Transverse colon (tissue), 4 donors: Measurements from ENCODE around the gene TSPAN9. TPM values are rescaled to one million over a fixed set of nuclear protein-coding genes. Genes with fewer than 3 reads are reported as not detected.

ENCODE experiments used
- DNase-seq: peaks from one replicate; pipeline ENCODE4 v3.0.0-alpha.2; 2019
- H3K27ac ChIP-seq, 4 donors: fragments of 200-600 bp; sonication (generic); 2 replicates each; pipeline ENCODE4 v1.5.1; 2016 to 2018; ENCODE audit warnings: inconsistent platforms in 4 of 4
- H3K27me3 ChIP-seq: fragments of 200-600 bp; sonication (generic); 2 replicates; pipeline ENCODE4 v1.5.1; 2017; ENCODE audit warnings: inconsistent platforms
- H3K36me3 ChIP-seq, 4 donors: fragments of 200-600 bp; sonication (generic); 2 replicates each; pipeline ENCODE4 v1.5.1; 2017 to 2019; ENCODE audit warnings: inconsistent platforms in 4 of 4
- H3K4me1 ChIP-seq, 4 donors: fragments of 200-600 bp; sonication (generic); 2 replicates each; pipeline ENCODE4 v1.5.1; 2017 to 2020; ENCODE audit warnings: inconsistent platforms in 4 of 4
- H3K4me3 ChIP-seq, 4 donors: fragments of 200-600 bp; sonication (generic); 1 replicate in 1 of 4; 2 replicates in 3 of 4; pipeline versions ENCODE4 v1.5.1 to v1.6.1; 2017 to 2019; ENCODE audit warnings: inconsistent platforms in 4 of 4
- H3K9me3 ChIP-seq, 2 donors: fragments of 200-600 bp; sonication (generic); 2 replicates each; pipeline ENCODE4 v1.5.1; 2017 to 2019; ENCODE audit warnings: inconsistent platforms in 2 of 2
- EP300 ChIP-seq: sonication (generic); formaldehyde crosslinking; IDR thresholded peaks from one replicate; pipeline ENCODE4 v1.6.1; 2017; ENCODE audit warnings: antibody characterized with exemption, low read depth
- POLR2A ChIP-seq: fragments of 450-650 bp; IDR thresholded peaks from one replicate; pipeline ENCODE4 v1.6.1; 2016; ENCODE audit warnings: antibody characterized with exemption, mild to moderate bottlenecking, moderate library complexity
- POLR2AphosphoS5 ChIP-seq, 3 donors: sonication (generic); formaldehyde crosslinking; IDR thresholded peaks; one replicate each; pipeline ENCODE4 v1.6.1; 2016; ENCODE audit warnings: antibody characterized with exemption in 3 of 3
- WGBS, 2 donors: methylation state at CpG; one replicate each; pipeline ENCODE4 v1.1.5; 2018; ENCODE audit warnings: low coverage in 1 of 2; 5-methylcytosine and 5-hydroxymethylcytosine counted together
- in situ Hi-C, 4 donors: fragments of 200-750 bp; cut with MboI; loops; one replicate each; pipeline versions ENCODE4 v1.15.0 to v1.15.1; 2017; ENCODE audit warnings: low sequenced_read_pairs in 3 of 4, low pct_ligation_motif_present in 1 of 4, low pct_unique_long_range_greater_than_20kb in 1 of 4
- intact Hi-C: fragments of 100-400 bp; cut with DNase I; formaldehyde crosslinking; loops from one replicate; pipeline ENCODE4 v1.15.1; 2023; ENCODE audit warnings: low total_unique reads
- total RNA-seq, 4 donors: library from RNA; depleted of rRNA; stranded (reverse); fragments of >200 nt; gene quantifications; one replicate each; pipeline ENCODE4 v1.1.0, GENCODE V29; 2016
- TF ChIP-seq, protein P1 (sequence below), 5 experiments: fragments of 200-600 bp in 3 of 5; fragments of 450-650 bp in 2 of 5; sonication (generic) in 3 of 5; IDR thresholded peaks; 1 replicate in 2 of 5; 2 replicates in 3 of 5; pipeline ENCODE4 v1.5.1; 2016 to 2017; ENCODE audit warnings: antibody characterized with exemption in 5 of 5, inconsistent platforms in 3 of 5, mild to moderate bottlenecking in 2 of 5, moderate library complexity in 1 of 5

The TSPAN9 gene
- total RNA-seq, 4 donors from 2014 or later = 4.2 to 9.3 (median 6.1) TPM

DNA sequence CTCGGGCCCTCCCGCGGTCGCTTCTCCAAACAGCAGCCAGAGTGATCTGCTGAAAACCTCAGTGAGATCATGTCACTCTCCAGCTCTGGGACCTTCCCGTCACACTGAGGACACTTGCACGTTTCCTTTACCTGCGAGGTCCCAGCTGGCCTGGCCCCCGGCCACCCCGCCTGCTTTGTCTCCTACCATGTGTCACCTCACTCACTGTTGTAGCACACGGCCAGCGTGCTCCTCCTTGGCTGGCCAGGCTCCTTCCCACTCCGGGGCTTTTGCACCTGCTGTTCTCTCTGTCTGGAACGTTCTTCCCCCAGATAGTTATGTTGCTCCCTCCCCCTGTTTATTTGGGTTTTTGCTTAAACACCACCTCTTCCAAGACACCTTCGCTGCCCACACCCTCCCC, 199.0 kb downstream of the TSPAN9 start:
- WGBS, 2 donors = 89 to 92% methylated on average over 7 to 14 of the region's 14 CpGs
- Histone ChIP-seq H3K9me3 (no peaks in the 10 kb centered on the region), H3K36me3 (no peaks in the 10 kb centered on the region), H3K27ac (no peak overlapping the region), H3K4me1 (peaks cover 0 to 4% (median 2%) of the 10 kb centered on the region in 4 donors), H3K27me3 (no peaks in the 10 kb centered on the region), H3K4me3 (no peak overlapping the region)
- in situ Hi-C loops = loop anchor here in 2 of 4 donors (10.0 to 25.0 kb wide), 2 partner anchors 141 to 511 kb away; no protein-coding TSS in a partner anchor
- intact Hi-C loops = loop anchor here (2.0 kb wide), 1 partner anchor 141 kb away; no protein-coding TSS in a partner anchor
- TF ChIP-seq POLR2A (no peak), POLR2AphosphoS5 (IDR thresholded peaks at IDR 0.05) (no peak), EP300 (no peak)
- TF ChIP-seq, protein P1, sequence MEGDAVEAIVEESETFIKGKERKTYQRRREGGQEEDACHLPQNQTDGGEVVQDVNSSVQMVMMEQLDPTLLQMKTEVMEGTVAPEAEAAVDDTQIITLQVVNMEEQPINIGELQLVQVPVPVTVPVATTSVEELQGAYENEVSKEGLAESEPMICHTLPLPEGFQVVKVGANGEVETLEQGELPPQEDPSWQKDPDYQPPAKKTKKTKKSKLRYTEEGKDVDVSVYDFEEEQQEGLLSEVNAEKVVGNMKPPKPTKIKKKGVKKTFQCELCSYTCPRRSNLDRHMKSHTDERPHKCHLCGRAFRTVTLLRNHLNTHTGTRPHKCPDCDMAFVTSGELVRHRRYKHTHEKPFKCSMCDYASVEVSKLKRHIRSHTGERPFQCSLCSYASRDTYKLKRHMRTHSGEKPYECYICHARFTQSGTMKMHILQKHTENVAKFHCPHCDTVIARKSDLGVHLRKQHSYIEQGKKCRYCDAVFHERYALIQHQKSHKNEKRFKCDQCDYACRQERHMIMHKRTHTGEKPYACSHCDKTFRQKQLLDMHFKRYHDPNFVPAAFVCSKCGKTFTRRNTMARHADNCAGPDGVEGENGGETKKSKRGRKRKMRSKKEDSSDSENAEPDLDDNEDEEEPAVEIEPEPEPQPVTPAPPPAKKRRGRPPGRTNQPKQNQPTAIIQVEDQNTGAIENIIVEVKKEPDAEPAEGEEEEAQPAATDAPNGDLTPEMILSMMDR (IDR thresholded peaks at IDR 0.05) = no peak
- no peak for DNase-seq

GRCh38 chr12:3277306-3277943, 200.2 kb downstream of the TSPAN9 start:
- in situ Hi-C loops (loop anchor here in 2 of 4 donors (10.0 to 25.0 kb wide), 2 partner anchors 143 to 510 kb away; no protein-coding TSS in a partner anchor), intact Hi-C loops (loop anchor here (2.0 kb wide), 1 partner anchor 143 kb away; no protein-coding TSS in a partner anchor)
- H3K36me3 ChIP-seq = no peaks in the 10 kb centered on the region
- no peaks in the 10 kb centered on the region for H3K27me3 ChIP-seq
- H3K27ac ChIP-seq = no peak overlapping the region
- WGBS, 2 donors = 67% methylated on average over 16 of the region's 18 CpGs; no CpG with 5 or more reads in 1 of the 2 donors
- H3K9me3 ChIP-seq = no peaks in the 10 kb centered on the region
- peaks cover 0 to 4% (median 2%) of the 10 kb centered on the region in 4 donors for H3K4me1 ChIP-seq
- no peak for TF ChIP-seq EP300
- TF ChIP-seq POLR2AphosphoS5 (IDR thresholded peaks at IDR 0.05) = no peak
- no peak overlapping the region for H3K4me3 ChIP-seq
- DNase-seq = no peak

- intact Hi-C loops (no loop called here), in situ Hi-C loops (loop anchor here in 2 of 4 donors (10.0 to 25.0 kb wide), 2 partner anchors 144 to 508 kb away; no protein-coding TSS in a partner anchor)
- Histone ChIP-seq H3K4me3 (no peak overlapping the region), H3K36me3 (no peaks in the 10 kb centered on the region), H3K27ac (no peak overlapping the region), H3K4me1 (peaks cover 0 to 4% (median 2%) of the 10 kb centered on the region in 4 donors), H3K9me3 (no peaks in the 10 kb centered on the region), H3K27me3 (no peaks in the 10 kb centered on the region)
- WGBS, 2 donors = 79 to 100% methylated on average over 2 to 5 of the region's 5 CpGs
- no peak for DNase-seq
- no peak for TF ChIP-seq POLR2AphosphoS5 (IDR thresholded peaks at IDR 0.05)
- no peak for TF ChIP-seq EP300
- TF ChIP-seq POLR2A = no peak
Measured at GRCh38 chr12:3278681-3279414, 201.7 kb downstream of the TSPAN9 start.

GRCh38 chr12:3279415-3279780, 202.2 kb downstream of the TSPAN9 start:
- TF ChIP-seq POLR2A (no peak), POLR2AphosphoS5 (IDR thresholded peaks at IDR 0.05) (no peak)
- Histone ChIP-seq H3K4me3 (no peak overlapping the region), H3K9me3 (no peaks in the 10 kb centered on the region), H3K36me3 (no peaks in the 10 kb centered on the region), H3K27ac (no peak overlapping the region), H3K4me1 (peaks cover 0 to 4% (median 2%) of the 10 kb centered on the region in 4 donors), H3K27me3 (no peaks in the 10 kb centered on the region)
- WGBS, 2 donors = 70 to 71% methylated on average over 2 to 10 of the region's 10 CpGs
- no peak for DNase-seq
- intact Hi-C loops (no loop called here), in situ Hi-C loops (loop anchor here in 2 of 4 donors (10.0 to 25.0 kb wide), 2 partner anchors 145 to 508 kb away; no protein-coding TSS in a partner anchor)

DNA sequence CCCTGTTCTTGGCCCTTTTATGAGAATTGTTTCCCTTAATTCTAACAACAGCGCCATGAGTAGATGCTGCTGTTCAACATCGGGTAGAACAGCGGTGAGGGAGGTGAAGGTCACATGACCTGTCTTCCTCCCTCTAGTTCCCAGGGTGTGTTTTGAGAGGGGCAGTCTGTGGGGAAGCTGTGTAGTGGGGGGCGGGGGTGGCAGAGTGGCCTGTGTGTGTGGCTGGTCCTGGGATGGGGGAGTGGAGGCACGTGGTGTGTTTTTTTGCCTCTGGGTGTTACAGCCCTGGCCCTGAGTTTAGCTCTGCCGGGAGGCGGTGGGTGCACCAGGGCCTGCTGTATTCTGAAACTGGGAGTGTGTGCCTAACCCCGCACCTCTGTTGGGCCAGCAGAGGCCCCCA, 202.7 kb downstream of the TSPAN9 start:
- no peak for TF ChIP-seq POLR2AphosphoS5 (IDR thresholded peaks at IDR 0.05)
- WGBS, 2 donors = 77% methylated on average over 8 of the region's 8 CpGs; no CpG with 5 or more reads in 1 of the 2 donors
- DNase-seq = no peak
- H3K4me1 ChIP-seq = peaks cover 0 to 4% (median 2%) of the 10 kb centered on the region in 4 donors
- H3K27me3 ChIP-seq = no peaks in the 10 kb centered on the region
- H3K4me3 ChIP-seq = no peak overlapping the region
- H3K9me3 ChIP-seq = no peaks in the 10 kb centered on the region
- no peak overlapping the region for H3K27ac ChIP-seq
- in situ Hi-C loops (loop anchor here in 2 of 4 donors (10.0 to 25.0 kb wide), 2 partner anchors 145 to 507 kb away; no protein-coding TSS in a partner anchor), intact Hi-C loops (no loop called here)
- H3K36me3 ChIP-seq = no peaks in the 10 kb centered on the region
